HCT116 (cell line): ENCODE measurements around the gene SCN1A. TPM values are rescaled to one million over a fixed set of nuclear protein-coding genes. Genes with fewer than 3 reads are reported as not detected.

ENCODE experiments used
- ATAC-seq: fragments of 200-7000 bp; cut with Tn5 transposase; 2 replicates; pipeline ENCODE4 v1.9.1; 2020; ENCODE audit warnings: mild to moderate bottlenecking, moderate library complexity
- BruUV-seq: library from RNA; stranded (reverse); fragments of 400-500 nt; replicated peaks from 2 replicates; lab custom pipeline; 2021; lab: Mats Ljungman, UMichigan
- CTCF ChIA-PET: fragments of 300-600 bp; sonication (Branson Sonifier 250); formaldehyde crosslinking; loops from one replicate; lab custom pipeline; 2021; ENCODE audit warnings: antibody characterized with exemption; lab: Charles Lee
- POLR2A ChIA-PET: fragments of 300-600, 350-600 bp; sonication (Branson Sonifier 250); formaldehyde crosslinking; loops from one replicate; lab custom pipeline; 2021; ENCODE audit warnings: antibody characterized with exemption; lab: Charles Lee
- RAD21 ChIA-PET, 2 experiments: fragments of 300-600 bp; sonication (Branson Sonifier 250); formaldehyde crosslinking; loops; one replicate each; lab custom pipeline; 2023; ENCODE audit warnings: low total read pairs in 2 of 2; ENCODE audit not compliant: uncharacterized antibody in 2 of 2, unreplicated experiment in 2 of 2, low non-redundant PET in 1 of 2; lab: Charles Lee
- DNase-seq: peaks from one replicate; pipeline ENCODE4 v3.0.0-alpha.2; 2010; ENCODE audit warnings: low read depth, low spot score
- H2AFZ ChIP-seq: fragments of 200-600 bp; shearing (Covaris generic), sonication (generic); 2 replicates; pipeline ENCODE4 v1.6.1; 2017; ENCODE audit warnings: low read depth, mixed run types, mixed read lengths, antibody characterized with exemption, low read length; ENCODE audit not compliant: poor library complexity, severe bottlenecking
- H3K27ac ChIP-seq: 2 replicates; pipeline ENCODE4 v1.5.1; 2012; ENCODE audit warnings: low read depth, low read length
- H3K27me3 ChIP-seq: fragments of 200-600 bp; sonication (generic); 2 replicates; pipeline ENCODE4 v1.6.1; 2016; ENCODE audit warnings: mixed run types, low read length, mixed read lengths; ENCODE audit not compliant: insufficient read depth
- H3K36me3 ChIP-seq, 2 experiments: fragments of 200-500 bp in 1 of 2; fragments of 200-600 bp in 1 of 2; sonication (Bioruptor generic) in 1 of 2; sonication (generic) in 1 of 2; 2 replicates each; pipeline versions ENCODE4 v1.5.1 to v1.6.1; 2014 to 2016; ENCODE audit warnings: low read length in 2 of 2, inconsistent platforms in 1 of 2, mixed read lengths in 1 of 2, mixed run types in 1 of 2; ENCODE audit not compliant: insufficient read depth in 2 of 2, control insufficient read depth in 1 of 2
- H3K4me1 ChIP-seq, 2 experiments: fragments of 200-600 bp in 1 of 2; sonication (generic) in 1 of 2; 2 replicates each; pipeline versions ENCODE4 v1.5.1 to v1.6.1; 2012 to 2017; ENCODE audit warnings: low read length in 2 of 2, inconsistent platforms in 1 of 2, mild to moderate bottlenecking in 1 of 2, mixed read lengths in 1 of 2, mixed run types in 1 of 2, moderate library complexity in 1 of 2; ENCODE audit not compliant: insufficient read depth in 2 of 2, control insufficient read depth in 1 of 2
- H3K4me2 ChIP-seq: fragments of 200-600 bp; sonication (generic); 2 replicates; pipeline ENCODE4 v1.6.1; 2017; ENCODE audit warnings: mixed run types, low read length, mixed read lengths
- H3K4me3 ChIP-seq, 2 experiments: fragments of 200-600 bp in 1 of 2; sonication (generic) in 1 of 2; replicated peaks in 1 of 2; 2 replicates each; pipeline ENCODE4 v1.5.1; 2011 to 2016; ENCODE audit warnings: low read length in 2 of 2, control low read depth in 1 of 2, low read depth in 1 of 2, mild to moderate bottlenecking in 1 of 2, mixed read lengths in 1 of 2, mixed run types in 1 of 2
- H3K79me2 ChIP-seq: fragments of 200-600 bp; sonication (generic); 2 replicates; pipeline ENCODE4 v1.6.1; 2017; ENCODE audit warnings: mild to moderate bottlenecking, mixed run types, low read length, moderate library complexity, mixed read lengths; ENCODE audit not compliant: insufficient read depth
- H3K9ac ChIP-seq: fragments of 200-600 bp; sonication (generic); 2 replicates; pipeline ENCODE4 v1.6.1; 2016; ENCODE audit warnings: low read length, mixed read lengths
- H3K9me2 ChIP-seq: fragments of 200-600 bp; sonication (generic), shearing (Covaris generic); 2 replicates; pipeline ENCODE4 v1.6.1; 2017; ENCODE audit warnings: mixed run types, mild to moderate bottlenecking, moderate library complexity; ENCODE audit not compliant: insufficient read depth
- H3K9me3 ChIP-seq, 2 experiments: fragments of 200-500 bp in 1 of 2; fragments of 200-600 bp in 1 of 2; sonication (Bioruptor generic) in 1 of 2; sonication (generic) in 1 of 2; 2 replicates each; pipeline ENCODE4 v1.6.1; 2014 to 2017; ENCODE audit warnings: low read length in 2 of 2, mixed read lengths in 2 of 2, inconsistent platforms in 1 of 2, low read depth in 1 of 2, mild to moderate bottlenecking in 1 of 2, mixed run types in 1 of 2, moderate library complexity in 1 of 2; ENCODE audit not compliant: control insufficient read depth in 1 of 2, insufficient read depth in 1 of 2
- H4K20me1 ChIP-seq: fragments of 200-600 bp; sonication (generic), shearing (Covaris generic); 2 replicates; pipeline ENCODE4 v1.6.1; 2017; ENCODE audit warnings: mixed run types, mild to moderate bottlenecking, moderate library complexity; ENCODE audit not compliant: insufficient read depth
- CTCF ChIP-seq, 3 experiments: fragments of 200-600 bp in 1 of 3; sonication (generic) in 1 of 3; IDR thresholded peaks in 2 of 3; conservative IDR thresholded peaks in 1 of 3; 2 replicates each; pipeline ENCODE4 v1.5.1; 2012 to 2017; ENCODE audit warnings: low read depth in 2 of 3, low read length in 2 of 3, antibody characterized with exemption in 1 of 3, borderline replicate concordance in 1 of 3, control low read depth in 1 of 3, mild to moderate bottlenecking in 1 of 3, mixed read lengths in 1 of 3, mixed run types in 1 of 3, moderate library complexity in 1 of 3; ENCODE audit not compliant: insufficient read depth in 1 of 3
- RAD21 ChIP-seq: IDR thresholded peaks from 2 replicates; pipeline ENCODE4 v1.6.1; 2012; ENCODE audit warnings: low read depth, mild to moderate bottlenecking
- YY1 ChIP-seq: IDR thresholded peaks from 2 replicates; pipeline ENCODE4 v1.6.1; 2011; ENCODE audit warnings: low read length, low read depth, moderate library complexity, mild to moderate bottlenecking; ENCODE audit not compliant: insufficient replicate concordance; ENCODE audit errors: extremely low read depth
- ZBTB33 ChIP-seq: IDR thresholded peaks from 2 replicates; pipeline ENCODE4 v1.6.1; 2011; ENCODE audit warnings: mild to moderate bottlenecking, low read length, moderate library complexity; ENCODE audit not compliant: insufficient replicate concordance; ENCODE audit errors: extremely low read depth
- intact Hi-C: fragments of 100-400 bp; cut with micrococcal nuclease; formaldehyde crosslinking; loops from 2 replicates; pipeline ENCODE4 v1.10.0; 2022
- total RNA-seq: library from RNA; stranded (reverse); gene quantifications from one replicate; pipeline ENCODE4 v1.2.1, GENCODE V29; 2021; ENCODE audit not compliant: unreplicated experiment

SCN1A gene
- total RNA-seq, 1 experiment from 2014 or later: not detected

- ChIA-PET RAD21 (no interaction called here), POLR2A (no interaction called here), CTCF (interaction anchor here (0.6 to 1.3 kb wide), 6 partner anchors 21 to 313 kb away, joined by 3 to 6 read pairs (median 4); partner anchors contain the start of gene SCN1A)
- Histone ChIP-seq H2AFZ (no peak overlapping the region), H3K27me3 (no peaks in the 10 kb centered on the region), H3K4me2 (no peak overlapping the region), H3K9me2 (no peaks in the 10 kb centered on the region), H4K20me1 (no peaks in the 10 kb centered on the region), H3K4me3 (no peak overlapping the region), H3K4me1 (no peaks in the 10 kb centered on the region), H3K9me3 (no peaks in the 10 kb centered on the region), H3K9ac (no peak overlapping the region), H3K27ac (no peak overlapping the region), H3K79me2 (no peaks in the 10 kb centered on the region), H3K36me3 (no peaks in the 10 kb centered on the region)
- DNase-seq: no peak
- no TSS peak for BruUV-seq
- peak; percentile 67 for ATAC-seq
- intact Hi-C loops: no loop called here
- TF ChIP-seq YY1: no peak
- peak in 2 of 3 experiments; percentile 38 to 43; a peak in 4 of 6 replicates for TF ChIP-seq CTCF (IDR thresholded peaks at IDR 0.05 in 2 of 3, conservative IDR thresholded peaks at IDR 0.05 in 1 of 3; ENCODE audit: borderline replicate concordance in 1 of 3, insufficient read depth in 1 of 3, low read depth in 2 of 3, low read length in 2 of 3)
- peak; percentile 44 for TF ChIP-seq RAD21
- no peak for TF ChIP-seq ZBTB33
Observed at GRCh38 chr2:166106431-166107015, 21.3 kb downstream of the SCN1A start.
